Activated CD8-positive, alpha-beta memory T cell treated with anti-CD3 and anti-CD28 coated beads, Interleukin-2, amount 10 ng/mL, durations not matched to agents 7 days and 5 days (primary cell): ENCODE results near the gene OPN1SW. TPM values are rescaled to one million over a fixed set of nuclear protein-coding genes. Genes with fewer than 3 reads are reported as not detected.

ENCODE experiments used
- ATAC-seq: fragments of 150-1000 bp; cut with Tn5 transposase; one replicate; pipeline ENCODE4 v1.10.0; 2021; ENCODE audit warnings: moderate library complexity
- CTCF ChIA-PET: fragments of 350-600 bp; sonication (Branson Sonifier 250); formaldehyde crosslinking; loops from one replicate; lab custom pipeline; 2021; ENCODE audit warnings: antibody characterized with exemption; lab: Charles Lee
- DNase-seq: peaks from one replicate; pipeline ENCODE4 v3.0.0-alpha.2; 2020
- H3K27ac Mint-ChIP-seq: one replicate; pipeline ENCODE4 v1.8.0; 2021; ENCODE audit warnings: mild to moderate bottlenecking, mixed read lengths
- H3K27me3 Mint-ChIP-seq: one replicate; pipeline ENCODE4 v1.8.0; 2021; ENCODE audit warnings: mixed read lengths
- H3K36me3 Mint-ChIP-seq: one replicate; pipeline ENCODE4 v1.8.0; 2021; ENCODE audit warnings: mild to moderate bottlenecking, mixed read lengths
- H3K4me1 Mint-ChIP-seq: one replicate; pipeline ENCODE4 v1.8.0; 2021; ENCODE audit warnings: mixed read lengths
- H3K4me3 Mint-ChIP-seq: one replicate; pipeline ENCODE4 v1.8.0; 2021; ENCODE audit warnings: mild to moderate bottlenecking, moderate library complexity, mixed read lengths
- H3K9me3 Mint-ChIP-seq: one replicate; pipeline ENCODE4 v1.8.0; 2022; ENCODE audit warnings: low read depth, mixed read lengths
- total RNA-seq, 2 experiments: library from RNA; stranded (reverse); gene quantifications; one replicate each; pipeline ENCODE4 v1.2.3, GENCODE V29; 2021

Gene OPN1SW
- total RNA-seq, 2 experiments from 2014 or later = not detected

- Mint-ChIP-seq H3K27ac (no peak overlapping the region), H3K27me3 (peaks cover 26% of the 10 kb centered on the region), H3K4me3 (no peak overlapping the region), H3K36me3 (no peaks in the 10 kb centered on the region), H3K4me1 (no peaks in the 10 kb centered on the region), H3K9me3 (no peaks in the 10 kb centered on the region)
- CTCF ChIA-PET = no interaction called here
- ATAC-seq (no peak), DNase-seq (no peak)
Observed at GRCh38 chr7:128731184-128731583, 44.4 kb downstream of the OPN1SW start.

- no peak for ATAC-seq
- CTCF ChIA-PET = no interaction called here
Observed at GRCh38 chr7:128729494-128729893, 46.1 kb downstream of the OPN1SW start.

GRCh38 chr7:128728598-128728997 lies 47.0 kb downstream of the OPN1SW start:
- ATAC-seq = no peak
- Mint-ChIP-seq H3K9me3 (no peaks in the 10 kb centered on the region), H3K27ac (no peak overlapping the region), H3K36me3 (no peaks in the 10 kb centered on the region), H3K27me3 (peaks cover 34% of the 10 kb centered on the region), H3K4me3 (no peak overlapping the region), H3K4me1 (no peaks in the 10 kb centered on the region)
- CTCF ChIA-PET = interaction anchor here (1.4 kb wide), 1 partner anchor 9 kb away, joined by 4 read pairs; no protein-coding TSS in a partner anchor
- no peak for DNase-seq

More at GRCh38 chr7:128729494-128729893, 46.1 kb downstream of the OPN1SW start:
- no peaks in the 10 kb centered on the region for H3K36me3 Mint-ChIP-seq
- H3K9me3 Mint-ChIP-seq = no peaks in the 10 kb centered on the region
- no peak overlapping the region for H3K4me3 Mint-ChIP-seq
- no peaks in the 10 kb centered on the region for H3K4me1 Mint-ChIP-seq
- DNase-seq = no peak
- no peak overlapping the region for H3K27ac Mint-ChIP-seq
- peaks cover 31% of the 10 kb centered on the region for H3K27me3 Mint-ChIP-seq

DNA sequence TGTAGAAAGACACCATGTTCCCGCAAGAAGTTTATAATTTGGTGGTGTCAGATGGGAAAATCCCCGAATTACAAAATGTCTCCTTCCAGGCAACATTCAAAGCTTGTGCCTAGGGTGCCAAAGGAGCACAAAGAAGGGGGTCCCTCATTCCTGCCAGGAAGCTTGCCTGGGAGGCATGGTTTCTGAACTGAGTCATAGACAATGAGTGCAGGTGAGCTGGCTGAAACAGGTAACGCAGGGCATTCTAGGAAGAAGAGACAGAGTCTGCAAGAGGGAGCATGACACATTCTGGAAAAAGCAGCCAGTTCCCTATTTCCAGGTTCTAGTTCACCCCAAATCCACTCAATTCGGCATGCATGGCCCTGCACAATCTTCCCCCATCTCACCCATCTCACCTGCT lies 48.4 kb downstream of the OPN1SW start:
- Mint-ChIP-seq H3K27me3 (peaks cover 35% of the 10 kb centered on the region), H3K27ac (no peak overlapping the region), H3K4me3 (no peak overlapping the region), H3K36me3 (no peaks in the 10 kb centered on the region), H3K4me1 (no peaks in the 10 kb centered on the region), H3K9me3 (no peaks in the 10 kb centered on the region)
- DNase-seq (no peak), ATAC-seq (no peak)
- CTCF ChIA-PET = no interaction called here

DNA sequence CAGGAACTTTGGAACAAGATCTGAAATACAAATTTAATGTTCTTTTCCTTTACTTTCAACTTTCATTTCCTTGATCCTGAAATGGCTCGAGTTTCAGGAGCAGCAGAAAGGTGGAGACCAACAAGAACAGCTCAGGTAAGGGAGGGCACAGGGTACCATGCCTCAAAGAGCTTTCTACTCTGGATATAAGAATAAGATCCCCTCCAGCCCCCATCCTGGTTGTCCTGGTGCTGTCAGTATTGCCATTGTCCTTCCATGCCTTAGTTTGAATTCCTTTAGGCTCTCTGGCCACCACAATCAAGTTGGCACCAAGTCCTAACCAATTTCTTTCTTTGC lies 48.9 kb downstream of the OPN1SW start:
- H3K27me3 Mint-ChIP-seq = peaks cover 35% of the 10 kb centered on the region
- CTCF ChIA-PET = no interaction called here
- ATAC-seq = no peak
- H3K4me3 Mint-ChIP-seq = no peak overlapping the region
- no peaks in the 10 kb centered on the region for H3K36me3 Mint-ChIP-seq
- no peaks in the 10 kb centered on the region for H3K4me1 Mint-ChIP-seq
- DNase-seq = no peak
- no peaks in the 10 kb centered on the region for H3K9me3 Mint-ChIP-seq
- no peak overlapping the region for H3K27ac Mint-ChIP-seq

DNA sequence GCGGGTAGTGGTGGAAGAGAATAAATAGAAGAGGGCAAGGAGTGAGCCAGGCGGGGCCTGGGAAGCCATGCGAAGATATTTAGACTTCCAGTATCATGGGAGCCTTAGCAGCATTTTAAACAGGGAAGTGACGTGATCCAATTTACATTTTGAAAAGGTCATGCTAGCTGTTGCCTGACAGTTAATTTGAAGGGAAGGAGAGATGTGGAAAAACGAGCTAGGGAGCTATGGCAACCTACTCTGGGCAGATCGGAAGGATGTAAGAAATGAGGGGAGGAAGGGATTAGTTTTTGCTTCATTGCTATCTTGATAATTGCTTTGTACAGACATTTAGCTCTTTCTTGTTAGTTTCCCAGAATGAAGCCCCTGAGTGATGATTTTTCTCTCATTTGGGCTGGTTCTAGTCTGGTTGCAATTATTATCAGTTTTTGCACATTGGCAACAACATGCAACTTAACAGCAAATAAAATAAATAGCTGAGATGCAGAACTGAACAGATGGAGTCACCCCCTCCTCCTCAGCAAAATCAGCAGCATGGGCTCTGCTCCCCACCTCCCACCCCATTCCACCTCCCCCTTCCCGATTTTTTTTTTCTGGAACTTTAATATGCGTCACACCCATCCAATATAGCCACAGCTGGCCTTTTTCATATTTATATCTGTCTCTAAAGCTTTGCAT lies 49.4 kb downstream of the OPN1SW start:
- Mint-ChIP-seq H3K27me3 (peaks cover 33% of the 10 kb centered on the region), H3K4me1 (no peaks in the 10 kb centered on the region), H3K27ac (no peak overlapping the region), H3K36me3 (no peaks in the 10 kb centered on the region), H3K9me3 (no peaks in the 10 kb centered on the region), H3K4me3 (no peak overlapping the region)
- no peak for ATAC-seq
- DNase-seq = no peak
- CTCF ChIA-PET = interaction anchor here (1.3 kb wide), 1 partner anchor 33 kb away, joined by 3 read pairs; no protein-coding TSS in a partner anchor

GRCh38 chr7:128725531-128725930 lies 50.1 kb downstream of the OPN1SW start:
- Mint-ChIP-seq H3K4me1 (no peaks in the 10 kb centered on the region), H3K27ac (no peak overlapping the region), H3K4me3 (no peak overlapping the region), H3K36me3 (no peaks in the 10 kb centered on the region), H3K9me3 (no peaks in the 10 kb centered on the region), H3K27me3 (peaks cover 35% of the 10 kb centered on the region)
- DNase-seq (no peak), ATAC-seq (no peak)
- CTCF ChIA-PET = interaction anchor here (0.6 to 1.3 kb wide), 3 partner anchors 33 to 158 kb away, joined by 3 read pairs; no protein-coding TSS in a partner anchor

DNA sequence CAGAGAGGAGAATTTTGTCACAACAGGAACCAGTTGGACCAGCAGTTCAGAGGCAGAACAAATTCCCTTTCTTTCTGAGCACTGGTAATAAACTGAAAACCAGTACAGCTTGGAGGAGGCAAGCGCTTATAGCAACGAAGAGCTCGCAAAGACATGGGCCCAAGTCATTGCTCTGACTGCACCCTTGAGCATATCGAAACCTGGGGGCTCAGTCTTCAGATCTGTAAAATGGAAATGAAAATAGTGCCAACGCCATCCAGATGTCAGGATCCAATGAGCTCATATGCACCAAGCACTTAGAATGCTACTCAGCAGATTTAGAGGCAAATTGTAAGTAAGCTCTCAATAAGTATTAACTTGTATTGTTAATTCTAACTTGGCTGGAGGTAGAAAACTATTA lies 50.9 kb downstream of the OPN1SW start:
- Mint-ChIP-seq H3K9me3 (no peaks in the 10 kb centered on the region), H3K27ac (no peak overlapping the region), H3K36me3 (no peaks in the 10 kb centered on the region), H3K27me3 (peaks cover 35% of the 10 kb centered on the region), H3K4me3 (no peak overlapping the region), H3K4me1 (no peaks in the 10 kb centered on the region)
- DNase-seq (no peak), ATAC-seq (no peak)
- CTCF ChIA-PET = interaction anchor here (0.6 to 1.3 kb wide), 3 partner anchors 34 to 159 kb away, joined by 3 read pairs; no protein-coding TSS in a partner anchor

Other genes with a start within 250 kb of the OPN1SW start
- gene GARIN1A, start 103.5 kb downstream of the OPN1SW start, total RNA-seq = 1 to 10 TPM in 1 of 2 experiments, under 1 TPM in 1; 0.47 to 1.0 TPM
- gene CALU, start 36.4 kb downstream of the OPN1SW start, total RNA-seq = 10 to 100 TPM; 28.2 to 39.0 TPM
- gene CCDC136, start 16.2 kb upstream of the OPN1SW start, total RNA-seq = 1 to 10 TPM; 4.4 to 5.8 TPM
- gene FLNC, start 54.6 kb upstream of the OPN1SW start, total RNA-seq = not detected
- 100 to 1,000 TPM; 127 to 158 TPM for gene ATP6V1F, start 87.1 kb upstream of the OPN1SW start, total RNA-seq
- gene KCP, start 134.9 kb upstream of the OPN1SW start, total RNA-seq = under 1 TPM; 0.20 to 0.52 TPM
- 10 to 100 TPM; 16.5 to 17.7 TPM for gene IRF5, start 162.1 kb upstream of the OPN1SW start, total RNA-seq